K562 (cell line): ENCODE data around the gene MYBPC3. TPM values are rescaled to one million over a fixed set of nuclear protein-coding genes. Genes with fewer than 3 reads are reported as not detected.

Experiments
- ARNT ChIP-seq, 2 experiments: fragments of 450-650 bp; IDR thresholded peaks; 2 replicates each; pipeline ENCODE4 v1.6.1; 2016; ENCODE audit warnings: mild to moderate bottlenecking in 1 of 2
- BACH1 ChIP-seq: fragments of 200-800 bp; sonication (Bioruptor generic); IDR thresholded peaks from 2 replicates; pipeline ENCODE4 v1.6.1; 2016; ENCODE audit warnings: missing genetic modification characterization, missing compliant biosample characterization
- CBFA2T3 ChIP-seq: fragments of 450-650 bp; IDR thresholded peaks from 2 replicates; pipeline ENCODE4 v1.6.1; 2017
- CBX3 ChIP-seq, 2 experiments: IDR thresholded peaks; 1 replicate in 1 of 2; 2 replicates in 1 of 2; pipeline ENCODE4 v1.6.1; 2012; ENCODE audit warnings: inconsistent platforms in 2 of 2, low read length in 2 of 2, borderline replicate concordance in 1 of 2, control low read depth in 1 of 2
- FUS ChIP-seq: fragments of 200-400 bp; formaldehyde crosslinking; optimal IDR thresholded peaks from 2 replicates; pipeline ENCODE3; 2017; ENCODE audit warnings: low read depth, low read length
- JUND ChIP-seq, 2 experiments: IDR thresholded peaks; 2 replicates in 1 of 2; 3 replicates in 1 of 2; pipeline ENCODE4 v1.6.1; 2011; ENCODE audit warnings: borderline replicate concordance in 2 of 2, low read depth in 2 of 2, low read length in 2 of 2, improper control_type of control experiment in 1 of 2, missing biosample characterization in 1 of 2, missing genetic modification characterization in 1 of 2, missing genetic modification reagents in 1 of 2
- KLF6 ChIP-seq: fragments of 250-450 bp; sonication (Bioruptor Pico); IDR thresholded peaks from 2 replicates; pipeline ENCODE4 v1.4.0; 2020; ENCODE audit warnings: mild to moderate bottlenecking, moderate library complexity, borderline replicate concordance
- MECOM ChIP-seq: fragments of 250-450 bp; sonication (Bioruptor Pico); IDR thresholded peaks from 2 replicates; pipeline ENCODE4 v1.8.0; 2022; ENCODE audit warnings: inconsistent platforms
- POLR2A ChIP-seq: fragments of 450-650 bp; conservative IDR thresholded peaks from 2 replicates; pipeline ENCODE4 v1.6.1; 2016
- RBFOX2 ChIP-seq: fragments of 200-400 bp; formaldehyde crosslinking; IDR thresholded peaks from 2 replicates; pipeline ENCODE4 v1.6.1; 2017; ENCODE audit warnings: low read depth, mild to moderate bottlenecking, low read length, moderate library complexity
- RNF2 ChIP-seq: sonication (generic); IDR thresholded peaks from 2 replicates; pipeline ENCODE4 v1.6.1; 2016
- SAP30 ChIP-seq: fragments of 200-600 bp; sonication (generic); IDR thresholded peaks from 2 replicates; pipeline ENCODE4 v1.6.1; 2012; ENCODE audit warnings: borderline replicate concordance, low read depth, mild to moderate bottlenecking, moderate library complexity, low read length, control low read depth, inconsistent platforms; ENCODE audit not compliant: insufficient read depth, poor library complexity, severe bottlenecking
- SIN3B ChIP-seq: fragments of 450-650 bp; IDR thresholded peaks from 2 replicates; pipeline ENCODE4 v1.6.1; 2017; ENCODE audit warnings: low read depth, mild to moderate bottlenecking, moderate library complexity
- TAF1 ChIP-seq: IDR thresholded peaks from 2 replicates; pipeline ENCODE4 v1.6.1; 2011; ENCODE audit warnings: mild to moderate bottlenecking, low read length, moderate library complexity; ENCODE audit not compliant: insufficient read depth, control insufficient read depth, severe bottlenecking; ENCODE audit errors: extremely low read depth
- TCF3 ChIP-seq: sonication (generic); formaldehyde crosslinking; IDR thresholded peaks from 2 replicates; pipeline ENCODE4 v1.4.0; 2020; ENCODE audit warnings: mild to moderate bottlenecking, missing genetic modification reagents
- ZNF431 ChIP-seq: sonication (generic); formaldehyde crosslinking; IDR thresholded peaks from 2 replicates; pipeline ENCODE4 v1.8.0; 2022; ENCODE audit warnings: mild to moderate bottlenecking, missing genetic modification reagents
- ZNF785 ChIP-seq: fragments of 250-450 bp; sonication (Bioruptor Pico); IDR thresholded peaks from 2 replicates; pipeline ENCODE4 v1.4.0; 2020; ENCODE audit warnings: mild to moderate bottlenecking
- polyA plus RNA-seq, 8 experiments: library from polyadenylated mRNA; depleted of rRNA in 4 of 8; stranded (reverse) in 5 of 8; unstranded in 3 of 8; fragments of >200 nt; fragmentation: Nextera tagmentation in 2 of 8; fragmentation: Illumina TruSeq in 1 of 8; extraction: Ambion mirVana in 2 of 8; extraction: Trizol in 1 of 8; gene quantifications; 2 replicates each; pipeline versions ENCODE4 v1.2.1 to v1.2.3, GENCODE V29; 2011 to 2014; ENCODE audit warnings: inconsistent platforms in 1 of 8, missing spikeins in 1 of 8
- total RNA-seq, 7 experiments: library from RNA; depleted of rRNA in 6 of 7; stranded (reverse); fragments of >200 nt in 6 of 7; fragmentation: Illumina TruSeq in 2 of 7; extraction: Trizol in 2 of 7; gene quantifications; 2 replicates each; pipeline versions ENCODE4 v1.2.1 to v1.2.3, GENCODE V29; 2011 to 2021; ENCODE audit warnings: low replicate concordance in 1 of 7
- TF ChIP-seq, protein P1 (sequence below), 2 experiments: fragments of 450-650 bp; IDR thresholded peaks; 2 replicates each; pipeline ENCODE4 v1.6.1; 2016
- TF ChIP-seq, protein P2 (sequence below): fragments of 450-650 bp; IDR thresholded peaks from 2 replicates; pipeline ENCODE4 v1.6.1; 2018; ENCODE audit warnings: mild to moderate bottlenecking, low read depth; ENCODE audit not compliant: partially characterized antibody
- TF ChIP-seq, protein P3 (sequence below): sonication (generic); formaldehyde crosslinking; IDR thresholded peaks from 2 replicates; pipeline ENCODE4 v1.9.0; 2022; ENCODE audit warnings: mild to moderate bottlenecking, missing genetic modification reagents
- TF ChIP-seq, protein P4 (sequence below): fragments of 450-650 bp; conservative IDR thresholded peaks from 2 replicates; pipeline ENCODE4 v1.6.1; 2016; ENCODE audit warnings: missing genetic modification characterization, low read depth, mild to moderate bottlenecking, missing compliant biosample characterization, moderate library complexity
- TF ChIP-seq, protein P5 (sequence below): sonication (generic); formaldehyde crosslinking; IDR thresholded peaks from 2 replicates; pipeline ENCODE4 v1.9.0; 2022; ENCODE audit warnings: mild to moderate bottlenecking, missing genetic modification reagents

MYBPC3 gene
- total and polyA plus RNA-seq, 9 of the 15 experiments (the other 6 are each of a cell fraction or from before 2014, with no cell fraction given), result 0.01 TPM; not detected in 8

DNA sequence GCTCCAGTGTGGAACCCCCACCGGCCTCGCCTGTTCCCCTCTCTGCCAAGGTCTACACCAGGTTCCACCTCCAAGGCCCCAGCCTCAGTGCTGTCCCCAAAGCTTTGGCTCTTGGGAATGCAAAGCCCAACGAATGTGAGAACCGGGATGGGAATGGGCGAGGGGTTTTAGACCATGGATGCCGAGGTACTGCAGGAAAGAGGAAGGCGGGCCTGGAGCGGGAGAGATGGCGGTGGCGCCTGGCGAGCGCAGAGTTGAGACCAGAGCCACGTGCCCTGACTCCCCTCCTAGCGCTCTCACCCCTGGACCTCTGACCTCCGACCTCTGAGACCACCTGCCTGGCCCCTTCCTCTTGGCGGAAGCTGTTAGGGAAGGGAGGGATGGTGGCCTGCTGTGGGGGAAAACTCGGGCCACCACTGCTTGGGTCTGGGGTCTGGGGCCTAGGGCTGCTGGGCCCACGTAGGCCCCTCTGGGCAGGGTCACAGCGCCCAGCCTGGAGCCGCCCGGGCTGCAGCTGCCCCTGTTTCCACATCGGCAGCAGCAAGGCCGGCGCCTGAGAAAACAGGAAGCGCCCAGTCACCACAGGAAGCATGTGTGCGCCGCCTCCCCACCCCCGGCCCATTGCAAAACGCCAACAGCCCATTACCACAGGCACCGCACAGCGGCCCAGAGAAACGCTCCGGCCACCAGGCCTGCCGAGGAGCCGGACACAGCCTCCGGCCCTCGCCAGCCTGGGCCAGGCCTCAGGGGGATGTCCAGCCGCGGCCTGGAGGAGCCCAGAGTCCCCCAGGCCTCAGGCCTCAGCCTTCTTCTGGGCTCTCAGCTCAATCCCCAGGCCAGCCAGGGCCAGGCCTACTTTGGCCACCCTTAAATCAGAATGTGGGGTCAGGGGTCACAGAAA is 42.1 kb upstream of the MYBPC3 start (continued):
- TF ChIP-seq, protein P1, sequence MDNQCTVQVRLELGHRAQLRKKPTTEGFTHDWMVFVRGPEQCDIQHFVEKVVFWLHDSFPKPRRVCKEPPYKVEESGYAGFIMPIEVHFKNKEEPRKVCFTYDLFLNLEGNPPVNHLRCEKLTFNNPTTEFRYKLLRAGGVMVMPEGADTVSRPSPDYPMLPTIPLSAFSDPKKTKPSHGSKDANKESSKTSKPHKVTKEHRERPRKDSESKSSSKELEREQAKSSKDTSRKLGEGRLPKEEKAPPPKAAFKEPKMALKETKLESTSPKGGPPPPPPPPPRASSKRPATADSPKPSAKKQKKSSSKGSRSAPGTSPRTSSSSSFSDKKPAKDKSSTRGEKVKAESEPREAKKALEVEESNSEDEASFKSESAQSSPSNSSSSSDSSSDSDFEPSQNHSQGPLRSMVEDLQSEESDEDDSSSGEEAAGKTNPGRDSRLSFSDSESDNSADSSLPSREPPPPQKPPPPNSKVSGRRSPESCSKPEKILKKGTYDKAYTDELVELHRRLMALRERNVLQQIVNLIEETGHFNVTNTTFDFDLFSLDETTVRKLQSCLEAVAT (IDR thresholded peaks at IDR 0.05), result 0 out of 4 replicates have a peak, but pooled peaks of 1 of the 2 experiments have one; percentile 45
- TF ChIP-seq BACH1 (tag) (0 out of 2 replicates have a peak, but pooled peaks have one; percentile 21), RNF2 (peak; percentile 89; the same call in 1 of the 2 replicates), KLF6 (CRISPR knock-in tag) (0 out of 2 replicates have a peak, but pooled peaks have one; percentile 34), SIN3B (no peak), MECOM (CRISPR knock-in tag) (no peak), CBX3 (IDR thresholded peaks at IDR 0.05; ENCODE audit: borderline replicate concordance in 1 of 2, low read length in 2 of 2) (no peak), JUND (IDR thresholded peaks at IDR 0.05; ENCODE audit: borderline replicate concordance, low read depth, low read length) (peak; percentile 38; the same call in 1 of the 2 replicates), JUND (tag; IDR thresholded peaks at IDR 0.05; ENCODE audit: borderline replicate concordance, low read depth, low read length) (no peak; the same call in 2 of the 3 replicates), TCF3 (CRISPR knock-in tag) (peak; percentile 32; the same call in 1 of the 2 replicates), SAP30 (no peak), FUS (no peak), RBFOX2 (peak; percentile 79), POLR2A (peak; percentile 48; the same call in 1 of the 2 replicates), ZNF785 (CRISPR knock-in tag) (no peak), CBFA2T3 (peak; percentile 29; the same call in 1 of the 2 replicates), TAF1 (peak; percentile 56), ARNT (IDR thresholded peaks at IDR 0.05) (no peak), ZNF431 (CRISPR knock-in tag) (no peak)
- TF ChIP-seq, protein P2, sequence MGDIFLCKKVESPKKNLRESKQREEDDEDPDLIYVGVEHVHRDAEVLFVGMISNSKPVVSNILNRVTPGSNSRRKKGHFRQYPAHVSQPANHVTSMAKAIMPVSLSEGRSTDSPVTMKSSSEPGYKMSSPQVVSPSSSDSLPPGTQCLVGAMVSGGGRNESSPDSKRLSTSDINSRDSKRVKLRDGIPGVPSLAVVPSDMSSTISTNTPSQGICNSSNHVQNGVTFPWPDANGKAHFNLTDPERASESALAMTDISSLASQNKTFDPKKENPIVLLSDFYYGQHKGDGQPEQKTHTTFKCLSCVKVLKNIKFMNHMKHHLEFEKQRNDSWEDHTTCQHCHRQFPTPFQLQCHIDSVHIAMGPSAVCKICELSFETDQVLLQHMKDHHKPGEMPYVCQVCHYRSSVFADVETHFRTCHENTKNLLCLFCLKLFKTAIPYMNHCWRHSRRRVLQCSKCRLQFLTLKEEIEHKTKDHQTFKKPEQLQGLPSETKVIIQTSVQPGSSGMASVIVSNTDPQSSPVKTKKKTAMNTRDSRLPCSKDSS, result no peak
- TF ChIP-seq, protein P3, sequence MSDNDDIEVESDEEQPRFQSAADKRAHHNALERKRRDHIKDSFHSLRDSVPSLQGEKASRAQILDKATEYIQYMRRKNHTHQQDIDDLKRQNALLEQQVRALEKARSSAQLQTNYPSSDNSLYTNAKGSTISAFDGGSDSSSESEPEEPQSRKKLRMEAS (CRISPR knock-in tag), result peak; percentile 72
- TF ChIP-seq, protein P4, sequence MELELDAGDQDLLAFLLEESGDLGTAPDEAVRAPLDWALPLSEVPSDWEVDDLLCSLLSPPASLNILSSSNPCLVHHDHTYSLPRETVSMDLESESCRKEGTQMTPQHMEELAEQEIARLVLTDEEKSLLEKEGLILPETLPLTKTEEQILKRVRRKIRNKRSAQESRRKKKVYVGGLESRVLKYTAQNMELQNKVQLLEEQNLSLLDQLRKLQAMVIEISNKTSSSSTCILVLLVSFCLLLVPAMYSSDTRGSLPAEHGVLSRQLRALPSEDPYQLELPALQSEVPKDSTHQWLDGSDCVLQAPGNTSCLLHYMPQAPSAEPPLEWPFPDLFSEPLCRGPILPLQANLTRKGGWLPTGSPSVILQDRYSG (tag), result 0 out of 2 replicates have a peak, but pooled peaks have one; percentile 73
- TF ChIP-seq, protein P5, sequence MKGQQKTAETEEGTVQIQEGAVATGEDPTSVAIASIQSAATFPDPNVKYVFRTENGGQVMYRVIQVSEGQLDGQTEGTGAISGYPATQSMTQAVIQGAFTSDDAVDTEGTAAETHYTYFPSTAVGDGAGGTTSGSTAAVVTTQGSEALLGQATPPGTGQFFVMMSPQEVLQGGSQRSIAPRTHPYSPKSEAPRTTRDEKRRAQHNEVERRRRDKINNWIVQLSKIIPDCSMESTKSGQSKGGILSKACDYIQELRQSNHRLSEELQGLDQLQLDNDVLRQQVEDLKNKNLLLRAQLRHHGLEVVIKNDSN (CRISPR knock-in tag), result no peak
